Measurements from ENCODE around the gene PDE4D.

DNA sequence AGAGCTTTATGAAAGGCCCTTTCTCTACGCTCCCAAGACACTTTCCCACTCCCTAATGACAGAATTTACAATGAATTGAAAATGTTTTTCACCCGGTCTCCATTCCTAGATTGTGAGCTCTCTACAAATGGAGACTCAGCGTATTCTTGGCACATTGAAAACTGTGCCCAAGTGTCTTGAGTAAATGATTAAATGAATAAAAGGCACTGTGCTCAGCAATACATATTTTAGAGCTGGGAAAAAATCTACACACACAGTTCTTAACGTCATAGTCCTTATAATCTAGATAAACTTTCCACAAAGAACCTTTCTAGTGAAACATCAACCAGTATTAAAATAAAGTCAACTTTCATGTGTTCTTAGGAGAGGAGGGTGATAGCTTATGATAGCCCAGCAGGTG, 676.7 kb downstream of the PDE4D start:
- TF ChIP-seq, protein P1, sequence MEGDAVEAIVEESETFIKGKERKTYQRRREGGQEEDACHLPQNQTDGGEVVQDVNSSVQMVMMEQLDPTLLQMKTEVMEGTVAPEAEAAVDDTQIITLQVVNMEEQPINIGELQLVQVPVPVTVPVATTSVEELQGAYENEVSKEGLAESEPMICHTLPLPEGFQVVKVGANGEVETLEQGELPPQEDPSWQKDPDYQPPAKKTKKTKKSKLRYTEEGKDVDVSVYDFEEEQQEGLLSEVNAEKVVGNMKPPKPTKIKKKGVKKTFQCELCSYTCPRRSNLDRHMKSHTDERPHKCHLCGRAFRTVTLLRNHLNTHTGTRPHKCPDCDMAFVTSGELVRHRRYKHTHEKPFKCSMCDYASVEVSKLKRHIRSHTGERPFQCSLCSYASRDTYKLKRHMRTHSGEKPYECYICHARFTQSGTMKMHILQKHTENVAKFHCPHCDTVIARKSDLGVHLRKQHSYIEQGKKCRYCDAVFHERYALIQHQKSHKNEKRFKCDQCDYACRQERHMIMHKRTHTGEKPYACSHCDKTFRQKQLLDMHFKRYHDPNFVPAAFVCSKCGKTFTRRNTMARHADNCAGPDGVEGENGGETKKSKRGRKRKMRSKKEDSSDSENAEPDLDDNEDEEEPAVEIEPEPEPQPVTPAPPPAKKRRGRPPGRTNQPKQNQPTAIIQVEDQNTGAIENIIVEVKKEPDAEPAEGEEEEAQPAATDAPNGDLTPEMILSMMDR (conservative IDR thresholded peaks at IDR 0.05; ENCODE audit: low read depth, low read length), result no peak
- TF ChIP-seq RAD21 (IDR thresholded peaks at IDR 0.05; ENCODE audit: low read length) (no peak), RFX5 (IDR thresholded peaks at IDR 0.05; ENCODE audit: low read depth, low read length) (no peak), BHLHE40 (IDR thresholded peaks at IDR 0.05; ENCODE audit: low read depth, low read length) (no peak), MAFK (IDR thresholded peaks at IDR 0.05; ENCODE audit: low read depth, low read length) (no peak), POLR2A (IDR thresholded peaks at IDR 0.05; ENCODE audit: low read depth, low read length) (no peak), SMC3 (IDR thresholded peaks at IDR 0.05; ENCODE audit: low read depth, low read length) (no peak), FOS (IDR thresholded peaks at IDR 0.05; ENCODE audit: low read depth, low read length) (no peak), MAZ (IDR thresholded peaks at IDR 0.05; ENCODE audit: borderline replicate concordance, low read depth, low read length) (no peak), MXI1 (IDR thresholded peaks at IDR 0.05; ENCODE audit: borderline replicate concordance, low read depth, low read length) (no peak), RCOR1 (IDR thresholded peaks at IDR 0.05; ENCODE audit: insufficient replicate concordance, low read length) (no peak), USF2 (IDR thresholded peaks at IDR 0.05; ENCODE audit: low read depth, low read length) (no peak), CEBPB (IDR thresholded peaks at IDR 0.05; ENCODE audit: low read depth, low read length) (no peak)
- TF ChIP-seq, protein P2, sequence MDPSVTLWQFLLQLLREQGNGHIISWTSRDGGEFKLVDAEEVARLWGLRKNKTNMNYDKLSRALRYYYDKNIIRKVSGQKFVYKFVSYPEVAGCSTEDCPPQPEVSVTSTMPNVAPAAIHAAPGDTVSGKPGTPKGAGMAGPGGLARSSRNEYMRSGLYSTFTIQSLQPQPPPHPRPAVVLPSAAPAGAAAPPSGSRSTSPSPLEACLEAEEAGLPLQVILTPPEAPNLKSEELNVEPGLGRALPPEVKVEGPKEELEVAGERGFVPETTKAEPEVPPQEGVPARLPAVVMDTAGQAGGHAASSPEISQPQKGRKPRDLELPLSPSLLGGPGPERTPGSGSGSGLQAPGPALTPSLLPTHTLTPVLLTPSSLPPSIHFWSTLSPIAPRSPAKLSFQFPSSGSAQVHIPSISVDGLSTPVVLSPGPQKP (IDR thresholded peaks at IDR 0.05; ENCODE audit: borderline replicate concordance, low read depth, low read length), result no peak

Data from IMR-90 (cell line).